Cardiac muscle cell (in vitro differentiated cells and primary cell): ENCODE results near the gene AKR1C2. TPM values are rescaled to one million over a fixed set of nuclear protein-coding genes. Genes with fewer than 3 reads are reported as not detected.
"Not testable (repeated sequence)": the region's sequence is repeated elsewhere in the genome, so short reads cannot be mapped to it uniquely, and the experiment has no call there.

Experiments used
- DNase-seq, 2 donors: peaks; one replicate each; pipeline versions ENCODE4 v3.0.0 to v3.0.0-alpha.2; 2010 to 2017; ENCODE audit warnings: low read depth in 1 of 2, low spot score in 1 of 2
- H3K27ac ChIP-seq: fragments of 200-600 bp; sonication (generic); 2 replicates; pipeline ENCODE4 v1.5.1; 2016
- H3K27me3 ChIP-seq: fragments of 200-600 bp; sonication (generic); 2 replicates; pipeline ENCODE4 v1.6.0; 2016; ENCODE audit warnings: control low read depth
- H3K36me3 ChIP-seq: fragments of 200-600 bp; sonication (generic); 2 replicates; pipeline ENCODE4 v1.5.1; 2016; ENCODE audit warnings: control low read depth
- H3K4me1 ChIP-seq: fragments of 200-600 bp; sonication (generic); 2 replicates; pipeline ENCODE4 v1.8.1; 2017; ENCODE audit warnings: low read depth, mild to moderate bottlenecking, mixed run types
- H3K4me3 ChIP-seq: fragments of 200-600 bp; sonication (generic); 2 replicates; pipeline ENCODE4 v1.5.1; 2016; ENCODE audit warnings: mild to moderate bottlenecking
- H3K9me3 ChIP-seq: fragments of 200-600 bp; sonication (generic); 2 replicates; pipeline ENCODE4 v1.5.1; 2017; ENCODE audit warnings: low read depth, mild to moderate bottlenecking, control low read depth
- polyA plus RNA-seq: library from polyadenylated mRNA; unstranded; fragments of >200 nt; fragmentation: Nextera tagmentation; extraction: Ambion mirVana; gene quantifications from 2 replicates; pipeline ENCODE4 v1.2.1, GENCODE V29; 2016
- total RNA-seq: library from RNA; depleted of rRNA; stranded (reverse); fragments of >200 nt; gene quantifications from 2 replicates; pipeline ENCODE4 v1.2.3, GENCODE V29; 2016
- TF ChIP-seq, protein P1 (sequence below): IDR thresholded peaks from 2 replicates; pipeline ENCODE4 v1.5.1; 2012; ENCODE audit warnings: low read depth, mild to moderate bottlenecking, low read length

The AKR1C2 gene
- total and polyA plus RNA-seq, 2 experiments from 2014 or later, result 1.0 to 4.7 TPM

DNA sequence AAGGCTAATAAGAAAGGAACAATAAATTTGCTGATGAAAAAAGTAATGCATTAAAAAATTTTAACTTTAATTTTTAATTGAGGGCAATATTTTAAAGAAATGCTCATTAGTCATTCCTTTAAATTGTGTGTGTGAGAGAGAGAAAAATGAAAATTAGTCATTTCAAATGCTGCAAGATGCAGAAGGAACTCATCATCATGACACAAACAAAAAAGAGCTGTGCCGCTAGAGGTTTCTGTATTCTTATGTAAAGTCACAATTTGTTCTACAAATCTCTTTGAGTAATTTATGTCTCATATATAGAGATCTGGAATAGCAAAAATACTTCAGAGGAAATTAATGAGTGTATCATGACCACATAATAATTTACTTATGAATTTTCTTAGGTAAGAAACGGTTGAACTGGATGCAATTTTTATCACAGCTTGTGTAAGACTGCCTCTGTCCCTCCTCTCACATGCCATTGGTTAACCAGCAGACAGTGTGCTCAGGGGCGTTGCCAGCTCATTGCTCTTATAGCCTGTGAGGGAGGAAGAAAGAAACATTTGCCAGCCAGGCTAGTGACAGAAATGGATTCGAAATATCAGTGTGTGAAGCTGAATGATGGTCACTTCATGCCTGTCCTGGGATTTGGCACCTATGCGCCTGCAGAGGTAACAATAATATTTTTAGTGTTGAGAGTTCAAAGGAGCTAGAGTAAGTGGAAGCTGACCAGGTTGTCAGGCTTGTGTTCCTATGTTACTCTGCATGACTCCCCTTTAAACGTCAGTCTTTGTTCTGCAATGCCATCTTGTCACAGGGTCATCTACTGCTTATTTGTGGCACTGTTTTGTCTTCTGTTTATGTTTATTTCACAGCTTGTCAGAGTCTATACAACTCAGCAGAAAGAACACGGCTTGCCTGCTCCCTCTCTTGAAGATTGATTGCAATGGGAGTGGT lies 40.5 kb downstream of the AKR1C2 start, which contains the start of gene AKR1C1:
Gene AKR1C1 (plus strand): TSS at position 540 of the 939 bp plus-strand sequence. CDS start 30 bp downstream, at position 570.
- H3K4me1 ChIP-seq, H3K36me3 ChIP-seq, H3K4me3 ChIP-seq, H3K9me3 ChIP-seq, H3K27ac ChIP-seq, H3K27me3 ChIP-seq: not testable (repeated sequence)
- DNase-seq, result peak in 1 of 2 donors; percentile 41

- not testable (repeated sequence) for H3K27me3 ChIP-seq, H3K4me1 ChIP-seq, H3K4me3 ChIP-seq, DNase-seq, H3K36me3 ChIP-seq, H3K27ac ChIP-seq, H3K9me3 ChIP-seq
Measured at GRCh38 chr10:4962308-4962707, 41.3 kb downstream of the AKR1C2 start.

DNA sequence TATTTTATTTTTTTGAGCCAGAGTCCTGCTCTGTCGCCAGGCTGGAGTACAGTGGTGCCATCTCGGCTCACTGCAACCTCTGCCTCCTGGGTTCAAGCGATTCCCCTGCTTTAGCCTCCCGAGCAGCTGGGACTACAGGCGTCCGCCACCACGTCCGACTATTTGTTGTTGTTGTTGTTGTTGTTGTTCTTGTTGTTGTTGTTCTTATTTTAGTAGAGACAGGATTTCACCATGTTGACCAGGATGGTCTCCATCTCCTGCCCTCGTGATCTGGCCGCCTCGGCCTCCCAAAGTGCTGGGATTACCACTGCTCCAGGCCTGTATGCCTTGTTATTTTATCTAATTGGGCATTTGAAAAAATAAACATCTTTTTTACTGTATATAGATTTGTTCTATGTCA lies 42.1 kb downstream of the AKR1C2 start:
- H3K4me1 ChIP-seq, H3K27me3 ChIP-seq, H3K27ac ChIP-seq, H3K36me3 ChIP-seq, H3K4me3 ChIP-seq, H3K9me3 ChIP-seq, DNase-seq: not testable (repeated sequence)

GRCh38 chr10:4956955-4957645 lies 46.6 kb downstream of the AKR1C2 start:
- not testable (repeated sequence) for H3K27me3 ChIP-seq, H3K4me3 ChIP-seq, H3K9me3 ChIP-seq, H3K4me1 ChIP-seq, H3K36me3 ChIP-seq, DNase-seq, H3K27ac ChIP-seq

DNA sequence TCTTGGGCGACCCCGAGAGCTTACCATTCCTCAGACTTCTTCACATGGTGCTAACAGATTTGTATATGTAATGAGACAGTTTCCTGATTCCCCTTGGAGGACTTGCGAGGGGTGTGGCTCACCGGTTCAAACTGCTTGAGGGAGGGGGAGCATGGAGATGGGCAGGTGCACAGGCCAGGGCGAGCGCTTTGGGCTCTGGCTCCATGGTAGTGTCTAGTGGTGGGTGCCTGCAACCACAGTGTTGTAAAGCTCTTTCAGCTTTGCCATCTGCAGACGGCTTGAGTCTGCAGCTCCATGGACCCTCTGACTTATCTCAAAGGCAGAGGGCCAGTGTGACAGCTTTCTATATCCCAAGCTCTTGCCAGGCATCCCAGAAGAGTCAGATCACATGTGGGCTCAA lies 47.6 kb downstream of the AKR1C2 start:
- not testable (repeated sequence) for H3K4me3 ChIP-seq, DNase-seq, H3K9me3 ChIP-seq, H3K27ac ChIP-seq, H3K27me3 ChIP-seq, H3K4me1 ChIP-seq, H3K36me3 ChIP-seq

GRCh38 chr10:4953405-4953804 lies 50.3 kb downstream of the AKR1C2 start:
- no peak for DNase-seq
- Histone ChIP-seq H3K27ac (no peak overlapping the region), H3K36me3 (no peaks in the 10 kb centered on the region), H3K27me3 (no peaks in the 10 kb centered on the region), H3K4me3 (no peak overlapping the region), H3K9me3 (no peaks in the 10 kb centered on the region), H3K4me1 (no peaks in the 10 kb centered on the region)
- TF ChIP-seq, protein P1, sequence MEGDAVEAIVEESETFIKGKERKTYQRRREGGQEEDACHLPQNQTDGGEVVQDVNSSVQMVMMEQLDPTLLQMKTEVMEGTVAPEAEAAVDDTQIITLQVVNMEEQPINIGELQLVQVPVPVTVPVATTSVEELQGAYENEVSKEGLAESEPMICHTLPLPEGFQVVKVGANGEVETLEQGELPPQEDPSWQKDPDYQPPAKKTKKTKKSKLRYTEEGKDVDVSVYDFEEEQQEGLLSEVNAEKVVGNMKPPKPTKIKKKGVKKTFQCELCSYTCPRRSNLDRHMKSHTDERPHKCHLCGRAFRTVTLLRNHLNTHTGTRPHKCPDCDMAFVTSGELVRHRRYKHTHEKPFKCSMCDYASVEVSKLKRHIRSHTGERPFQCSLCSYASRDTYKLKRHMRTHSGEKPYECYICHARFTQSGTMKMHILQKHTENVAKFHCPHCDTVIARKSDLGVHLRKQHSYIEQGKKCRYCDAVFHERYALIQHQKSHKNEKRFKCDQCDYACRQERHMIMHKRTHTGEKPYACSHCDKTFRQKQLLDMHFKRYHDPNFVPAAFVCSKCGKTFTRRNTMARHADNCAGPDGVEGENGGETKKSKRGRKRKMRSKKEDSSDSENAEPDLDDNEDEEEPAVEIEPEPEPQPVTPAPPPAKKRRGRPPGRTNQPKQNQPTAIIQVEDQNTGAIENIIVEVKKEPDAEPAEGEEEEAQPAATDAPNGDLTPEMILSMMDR, result no peak

DNA sequence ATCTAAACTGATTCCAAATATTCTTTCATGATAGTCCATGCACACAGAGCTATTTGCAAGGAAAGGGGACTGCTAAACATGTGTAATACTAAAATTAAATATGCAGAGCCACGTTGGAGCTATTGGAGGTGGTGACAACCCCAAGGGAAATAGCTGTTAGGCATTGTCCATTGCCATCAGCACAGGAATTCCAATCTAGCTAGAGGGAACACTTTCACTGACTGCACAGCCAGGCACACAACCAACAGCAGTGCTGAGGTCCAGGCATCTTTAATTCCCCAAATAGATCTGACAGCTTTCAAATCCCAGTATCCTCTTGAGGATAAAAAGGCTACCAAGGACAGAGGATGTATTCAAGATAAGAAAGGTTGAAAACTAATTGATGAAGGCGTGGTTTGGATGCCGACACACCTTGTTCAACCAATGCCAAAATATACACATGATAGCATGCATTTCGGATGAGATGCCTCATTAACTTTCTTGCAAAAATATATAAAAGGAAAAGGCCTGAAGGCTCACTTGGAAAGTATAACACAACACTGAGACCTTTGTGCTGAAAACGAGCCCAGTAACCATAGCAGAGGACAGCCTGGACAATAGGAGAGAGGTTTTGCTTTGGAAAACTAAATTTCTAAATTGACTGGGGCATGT lies 52.0 kb downstream of the AKR1C2 start:
- H3K4me1 ChIP-seq, H3K27me3 ChIP-seq: not testable (repeated sequence)
- DNase-seq, result peak in 1 of 2 donors; percentile 10

DNA sequence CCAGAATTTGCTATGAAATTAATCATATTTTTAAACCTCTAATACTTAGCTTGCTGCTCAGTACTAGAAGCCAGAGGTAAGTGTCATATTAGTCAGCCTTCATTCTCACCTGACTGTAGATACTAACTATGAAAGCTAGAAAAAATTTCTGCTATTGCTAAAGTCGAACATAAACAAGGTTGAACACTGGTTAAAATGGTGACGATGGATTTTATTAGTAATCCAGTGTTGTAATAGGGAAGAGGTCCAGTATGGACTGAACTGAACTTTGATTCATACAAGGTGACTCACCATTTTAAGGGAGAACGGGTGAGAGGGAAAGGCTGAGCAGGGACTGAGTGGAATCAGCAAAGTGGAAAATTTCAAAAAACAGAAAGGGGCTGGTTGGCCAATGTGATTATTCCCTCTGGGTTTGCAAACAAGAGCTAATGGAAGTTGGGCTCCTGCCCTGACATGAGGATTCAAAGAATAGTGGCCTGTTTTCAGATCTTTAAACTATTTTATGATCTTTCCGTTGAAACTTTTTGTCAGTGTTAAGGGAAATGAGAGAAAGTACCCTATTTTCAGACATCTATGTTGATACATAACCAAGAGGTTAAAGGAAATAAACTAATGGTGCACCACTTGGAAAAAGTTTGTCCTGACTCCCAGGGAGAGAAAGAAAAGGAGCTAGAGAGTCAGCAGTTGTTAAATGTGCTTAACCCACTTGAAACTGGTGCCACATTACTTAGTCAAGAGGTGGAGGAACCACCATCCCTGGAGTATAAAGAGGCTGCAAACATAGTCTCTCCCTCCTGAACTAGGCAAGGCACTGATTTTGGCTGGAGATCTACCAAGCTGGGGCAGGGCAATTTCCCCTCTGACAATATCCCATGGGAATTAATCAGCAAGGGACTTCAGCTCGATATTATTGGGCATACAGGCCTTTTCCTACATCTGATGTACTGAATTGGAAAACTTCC lies 55.7 kb downstream of the AKR1C2 start:
- H3K4me3 ChIP-seq, result no peak overlapping the region
- peak; percentile 4 to 95 for DNase-seq
- no peaks in the 10 kb centered on the region for H3K36me3 ChIP-seq
- no peaks in the 10 kb centered on the region for H3K9me3 ChIP-seq
- H3K27me3 ChIP-seq, result no peaks in the 10 kb centered on the region
- no peak overlapping the region for H3K27ac ChIP-seq
- TF ChIP-seq, protein P1, result no peak
- H3K4me1 ChIP-seq, result no peaks in the 10 kb centered on the region

More for the DNA sequence above, 52.0 kb downstream of the AKR1C2 start:
- H3K27ac ChIP-seq, H3K36me3 ChIP-seq, H3K9me3 ChIP-seq, H3K4me3 ChIP-seq: not testable (repeated sequence)
